NCI-H345 (cell line): ENCODE measurements around the gene TLE7.
A peak's percentile ranks its signal among the peaks of the same experiment; 100 is the strongest.

Source experiments
- DNase-seq: peaks from one replicate; lab custom pipeline; 2025; lab: John Stamatoyannopoulos, UW

Gene TLE7

GRCh38 chr16:71442051-71442440 is at the start of gene TLE7:
TSS of gene TLE7 (minus strand) at chr16:71442054. CDS start at chr16:71433324, 8,730 bp downstream.
- no peak for DNase-seq

GRCh38 chr16:71491054-71491453 is 49.2 kb upstream of the TLE7 start:
- DNase-seq = no peak

- DNase-seq = no peak
Measured at GRCh38 chr16:71490361-71490760, 48.5 kb upstream of the TLE7 start.

- no peak for DNase-seq
Measured at GRCh38 chr16:71489122-71489521, 47.3 kb upstream of the TLE7 start, which contains the start of gene ZNF19. TSS of gene ZNF19 (minus strand) at chr16:71489324. CDS start at chr16:71482114, 7,210 bp downstream.

- DNase-seq = peak; percentile 85
Measured at GRCh38 chr16:71484006-71484893, 42.4 kb upstream of the TLE7 start.

GRCh38 chr16:71482569-71482968 is 40.7 kb upstream of the TLE7 start:
- DNase-seq = no peak

GRCh38 chr16:71480956-71481355 is 39.1 kb upstream of the TLE7 start:
- DNase-seq = no peak

GRCh38 chr16:71479420-71479819 is 37.6 kb upstream of the TLE7 start:
- peak; percentile 4 for DNase-seq

- no peak for DNase-seq
Measured at GRCh38 chr16:71476457-71477124, 34.7 kb upstream of the TLE7 start.

- DNase-seq = no peak
Measured at GRCh38 chr16:71474864-71475263, 33.0 kb upstream of the TLE7 start.

- no peak for DNase-seq
Measured at GRCh38 chr16:71473891-71474290, 32.0 kb upstream of the TLE7 start.

- no peak for DNase-seq
Measured at GRCh38 chr16:71472931-71473330, 31.1 kb upstream of the TLE7 start.

- DNase-seq = no peak
Measured at GRCh38 chr16:71472051-71472450, 30.2 kb upstream of the TLE7 start.

- DNase-seq = no peak
Measured at GRCh38 chr16:71467810-71468209, 26.0 kb upstream of the TLE7 start.

- DNase-seq = no peak
Measured at GRCh38 chr16:71464231-71464630, 22.4 kb upstream of the TLE7 start.

- peak; percentile 67 for DNase-seq
Measured at GRCh38 chr16:71461686-71462648, 20.1 kb upstream of the TLE7 start, which contains the start of gene ZNF23. TSS of gene ZNF23 (minus strand) at chr16:71462247. CDS start at chr16:71456796, 5,451 bp downstream.

- DNase-seq = no peak
Measured at GRCh38 chr16:71460941-71461340, 19.1 kb upstream of the TLE7 start.

GRCh38 chr16:71460236-71460635 is 18.4 kb upstream of the TLE7 start:
- no peak for DNase-seq

GRCh38 chr16:71459510-71459909 is 17.7 kb upstream of the TLE7 start:
- no peak for DNase-seq

- DNase-seq = no peak
Measured at GRCh38 chr16:71456801-71457200, 14.9 kb upstream of the TLE7 start.

GRCh38 chr16:71453036-71453435 is 11.2 kb upstream of the TLE7 start:
- no peak for DNase-seq

GRCh38 chr16:71449020-71449419 is 7.2 kb upstream of the TLE7 start:
- no peak for DNase-seq
